GM19397 (cell line): ENCODE measurements around the gene PIEZO2.
"Not testable (repeated sequence)": the region's sequence is repeated elsewhere in the genome, so short reads cannot be mapped to it uniquely, and the experiment has no call there.

Experiments
- ATAC-seq: cut with Tn5 transposase; IDR thresholded peaks from one replicate; pipeline ENCODE4 v1.9.1; 2021; ENCODE audit warnings: mild to moderate bottlenecking, moderate library complexity; ENCODE audit not compliant: unreplicated experiment

PIEZO2 gene

DNA sequence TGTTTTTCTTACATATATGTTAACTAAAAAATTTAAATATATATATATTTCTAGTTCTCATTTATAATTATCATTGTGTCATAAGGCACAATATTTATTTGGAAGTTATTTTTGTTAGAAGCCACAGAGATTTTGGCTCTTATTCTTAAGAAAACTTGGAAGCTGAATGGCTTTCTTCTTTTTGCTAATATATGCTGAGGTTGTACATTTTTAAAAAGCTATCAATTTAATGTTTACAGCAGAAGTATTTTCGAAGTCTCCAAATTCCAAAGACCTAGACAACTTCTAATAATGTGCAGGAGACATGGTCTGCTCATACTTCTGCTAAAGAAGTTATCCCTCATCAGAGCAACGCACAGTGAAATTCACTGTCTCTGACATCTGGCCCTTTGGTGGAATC lies 3.7 kb upstream of the PIEZO2 start:
- no peak for ATAC-seq

DNA sequence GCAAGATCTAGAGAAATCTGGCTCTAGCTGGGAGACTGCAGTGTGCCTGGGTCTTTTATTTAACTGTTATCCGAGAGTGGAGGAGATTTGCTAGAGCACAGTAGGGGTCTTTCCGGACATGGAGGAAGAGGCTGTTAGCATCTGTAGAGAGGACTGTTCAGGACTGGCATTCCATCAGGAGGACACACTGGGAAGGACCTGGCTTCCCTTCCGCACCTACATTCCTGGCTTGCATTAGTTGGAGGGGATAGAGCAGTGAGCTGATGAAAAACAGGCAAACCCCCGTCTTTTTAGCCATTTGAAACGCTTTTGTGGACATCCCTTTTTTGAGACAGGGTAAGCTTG lies 874 bp upstream of the PIEZO2 start:
- ATAC-seq: no peak

DNA sequence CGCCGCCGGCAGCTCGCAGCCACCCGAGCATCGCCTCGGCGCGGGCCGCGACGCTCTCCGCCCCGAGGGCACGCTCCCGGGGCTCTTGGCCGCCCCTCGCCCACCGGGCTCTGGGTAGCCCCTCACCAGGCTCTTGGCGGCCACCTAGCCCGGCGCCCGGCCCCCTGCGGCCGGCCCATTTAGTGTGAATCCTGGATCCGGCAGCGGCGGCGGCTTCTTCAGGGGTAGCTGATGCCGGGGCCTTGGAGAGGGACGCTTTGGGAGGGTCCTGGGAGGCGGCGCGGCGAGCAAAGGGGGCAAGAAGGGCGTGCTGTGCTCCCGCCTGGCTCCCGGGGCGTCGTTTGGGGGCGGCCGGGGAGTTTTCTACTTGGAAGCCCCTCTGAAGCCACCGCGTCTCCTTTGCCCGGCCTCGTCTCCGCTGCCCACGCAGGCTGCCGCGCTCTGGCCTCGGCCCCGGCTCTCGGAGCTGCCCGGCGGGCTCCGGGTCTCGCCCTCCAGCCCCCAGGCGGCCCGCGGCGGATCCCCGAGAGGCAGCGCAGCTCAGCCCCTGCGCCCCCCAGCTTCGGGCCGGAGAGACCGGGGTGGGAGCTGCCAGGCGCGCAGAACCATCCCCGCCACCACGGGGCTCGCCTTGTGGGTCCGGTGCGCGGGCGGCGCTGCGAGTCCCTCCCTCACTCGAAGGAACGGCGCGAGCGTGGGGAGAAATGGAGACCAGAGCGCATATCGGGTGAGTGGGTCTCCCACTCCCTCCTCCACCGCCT lies 509 bp downstream of the PIEZO2 start:
- no peak for ATAC-seq

DNA sequence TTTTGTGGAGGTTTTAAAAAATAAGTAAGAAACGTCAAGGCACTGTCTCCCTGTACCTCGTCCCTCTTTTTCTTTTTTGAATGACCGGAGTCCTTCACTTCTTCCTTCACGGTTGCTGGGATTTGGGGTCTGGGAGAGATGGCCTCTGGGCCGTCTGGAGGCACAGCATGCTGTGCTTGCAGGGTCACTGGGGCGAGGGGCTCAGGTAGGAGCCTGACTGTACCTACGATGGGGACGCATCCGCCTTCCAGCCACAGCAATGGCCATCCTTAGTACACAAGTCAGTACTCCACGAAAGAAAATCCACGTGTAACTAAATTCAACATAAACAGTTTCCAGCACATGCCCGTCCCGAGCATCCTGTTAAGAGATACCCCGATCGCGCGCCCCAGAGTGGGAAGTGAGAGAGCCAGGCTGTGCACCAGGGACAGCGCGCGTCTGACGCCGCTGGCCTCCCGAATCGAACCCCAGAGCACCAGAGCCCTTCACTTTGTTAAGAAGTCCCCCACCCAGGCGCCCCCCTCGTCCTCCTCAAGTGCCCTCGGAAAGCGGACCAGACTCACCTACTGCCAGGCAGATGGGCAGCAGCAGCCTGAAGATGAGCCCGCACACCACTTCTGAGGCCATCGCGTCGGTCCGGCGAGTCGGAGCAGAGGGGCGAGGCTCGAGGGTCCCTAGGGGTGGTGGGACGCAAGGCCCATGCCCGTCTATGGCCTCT lies 1.2 kb downstream of the PIEZO2 start:
- no peak for ATAC-seq

DNA sequence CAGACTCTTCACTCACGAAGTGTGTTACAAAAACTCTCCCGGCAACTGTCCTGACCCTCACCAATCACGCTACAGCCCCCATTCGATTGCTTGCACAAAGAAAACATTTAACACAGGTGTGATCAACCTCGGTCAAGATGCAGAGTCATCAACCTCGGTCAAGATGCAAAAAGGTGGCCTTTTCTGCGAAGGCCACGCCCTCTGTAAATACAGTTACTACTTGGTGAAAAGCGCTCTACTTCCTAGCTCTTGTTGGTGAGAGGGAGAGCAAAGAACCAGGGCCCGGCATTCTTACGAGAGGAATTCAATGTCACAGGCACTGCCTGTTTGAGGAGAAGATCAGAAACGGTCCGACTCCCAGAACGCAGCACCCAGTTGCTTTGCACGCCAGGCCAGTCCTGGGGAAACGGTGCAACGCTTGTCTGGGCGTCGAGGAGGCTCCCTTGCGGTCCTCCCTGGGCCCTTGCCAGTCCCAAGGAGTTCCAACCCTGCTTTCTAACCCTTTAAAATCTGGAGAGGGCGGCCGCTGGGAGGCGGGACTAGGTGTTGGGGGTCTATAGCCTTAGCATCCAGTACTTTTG lies 1.9 kb downstream of the PIEZO2 start:
- ATAC-seq: no peak

DNA sequence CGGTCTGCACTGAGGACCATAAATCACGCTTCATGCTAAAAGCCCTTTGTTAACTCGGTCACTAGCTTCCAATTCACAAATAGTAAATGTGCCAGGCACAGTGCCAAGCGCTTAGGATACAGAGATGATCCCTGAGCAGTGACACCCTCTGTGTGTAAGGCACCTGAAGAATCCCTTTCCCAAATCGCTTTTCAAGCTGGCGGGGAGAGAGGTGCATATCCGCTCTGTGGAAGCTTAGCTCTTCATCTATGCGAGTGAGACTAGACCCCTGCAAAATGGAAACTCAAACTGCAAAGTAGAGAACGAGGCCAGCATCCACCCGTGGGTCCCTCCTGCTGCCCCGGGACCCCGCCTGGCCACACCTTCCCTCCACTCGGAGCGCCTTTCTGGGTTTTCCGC lies 2.4 kb downstream of the PIEZO2 start:
- no peak for ATAC-seq

DNA sequence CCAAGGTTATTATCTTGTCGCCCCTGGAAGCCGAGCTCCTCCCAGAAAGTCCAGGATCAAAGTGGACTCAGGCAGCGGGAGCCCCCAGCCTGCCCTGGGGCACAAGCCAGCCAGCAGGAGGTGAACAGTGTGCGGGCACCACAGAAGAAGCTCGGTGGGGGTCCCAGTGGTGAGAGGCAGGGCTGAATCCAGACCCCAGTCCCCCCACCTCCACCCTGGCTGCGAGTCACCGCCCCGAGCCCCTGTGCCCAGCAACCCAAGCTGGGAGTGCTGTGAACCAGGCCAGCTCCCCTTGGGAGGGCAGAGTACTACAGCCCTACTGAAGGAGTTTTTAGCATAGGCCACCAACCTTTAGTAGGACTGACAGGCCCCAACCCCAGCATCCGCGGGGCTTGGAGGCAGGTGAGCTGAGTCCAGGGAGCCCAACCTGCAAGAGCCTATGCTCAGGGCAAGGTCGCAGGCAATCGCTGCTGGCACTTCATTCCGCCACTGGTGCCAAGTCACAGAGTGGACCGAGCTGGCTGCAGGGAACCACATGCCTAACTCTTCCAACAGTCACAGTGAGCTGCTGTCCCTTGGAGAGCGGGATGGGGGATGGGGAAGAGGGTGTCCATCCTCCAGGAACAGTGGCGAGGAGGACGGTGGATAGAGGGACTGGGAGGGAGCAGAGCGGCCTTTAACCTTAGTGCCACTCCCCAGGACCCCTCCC lies 3.0 kb downstream of the PIEZO2 start:
- no peak for ATAC-seq

DNA sequence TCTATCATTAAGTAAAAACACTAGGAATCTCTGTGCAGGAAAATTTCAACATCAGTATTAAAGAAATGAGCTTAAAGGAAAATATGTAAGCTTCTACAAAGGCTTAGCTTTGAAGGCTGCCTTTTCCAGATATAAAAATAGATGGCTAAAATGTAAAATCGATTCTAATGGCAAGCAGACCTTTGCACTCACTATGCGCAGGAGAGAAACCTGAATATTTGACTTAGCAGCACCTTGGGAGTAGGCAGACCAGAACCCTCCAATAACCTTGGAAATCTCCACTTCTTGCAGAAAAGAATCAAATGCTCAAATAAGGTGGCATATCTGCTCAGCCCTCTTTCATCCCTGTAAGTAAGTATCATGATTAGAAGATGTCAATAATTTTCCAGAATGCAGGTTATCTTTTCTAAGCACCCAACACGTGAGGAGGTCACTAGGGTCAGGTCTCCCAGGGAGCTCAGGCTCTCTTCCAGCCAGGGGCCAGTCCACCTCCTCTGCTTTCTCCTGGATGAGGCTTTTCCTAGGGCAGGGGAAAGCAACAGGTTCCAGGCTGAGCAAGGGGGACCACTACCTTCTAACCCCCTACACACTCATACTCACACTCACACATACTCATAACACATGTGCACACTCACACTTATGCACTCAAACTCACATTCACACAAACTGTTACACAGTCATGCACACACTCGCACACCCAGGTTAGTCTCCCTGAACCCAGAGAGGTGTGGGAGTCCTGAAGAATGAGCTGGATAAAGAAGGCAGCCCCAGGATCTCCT lies 3.8 kb downstream of the PIEZO2 start:
- no peak for ATAC-seq

DNA sequence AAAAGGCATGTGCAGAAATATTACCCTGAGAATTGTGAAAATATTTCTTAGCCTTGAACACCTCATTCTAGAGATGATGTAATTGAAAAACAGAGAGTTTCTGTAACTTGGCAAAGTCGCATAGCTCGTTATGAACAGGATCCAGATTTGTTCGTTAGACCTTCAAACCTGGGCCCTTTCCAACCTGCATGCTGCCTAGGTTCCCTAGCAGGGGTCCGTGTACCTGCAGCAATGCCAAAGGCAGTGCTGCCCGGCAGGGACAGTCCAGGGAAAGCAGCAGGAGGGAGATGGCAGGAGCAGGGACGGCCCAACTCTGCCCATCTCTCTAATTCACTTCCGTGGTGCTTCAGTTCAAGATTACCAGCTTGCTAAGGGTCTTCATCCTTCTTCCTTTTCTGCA lies 12.0 kb downstream of the PIEZO2 start:
- ATAC-seq: no peak

DNA sequence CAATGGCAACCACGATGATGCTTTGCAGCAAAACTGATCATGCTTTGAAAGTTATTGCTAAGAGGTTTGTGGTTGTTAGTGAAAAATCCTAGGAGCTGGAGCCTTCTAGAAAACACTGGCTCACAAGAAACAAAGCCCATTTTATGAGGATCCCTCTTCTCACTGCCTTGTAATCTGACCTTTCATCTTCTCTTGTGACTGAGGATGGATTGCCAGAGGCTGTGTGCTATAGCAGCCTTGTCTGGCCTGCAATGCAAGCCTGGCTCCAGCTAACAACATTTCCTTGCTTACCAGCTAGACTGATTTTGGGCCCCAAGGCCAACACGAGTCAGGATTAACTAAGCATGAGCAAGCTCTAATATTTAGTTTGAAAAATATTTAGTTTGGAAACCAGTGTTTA lies 13.1 kb downstream of the PIEZO2 start:
- no peak for ATAC-seq

DNA sequence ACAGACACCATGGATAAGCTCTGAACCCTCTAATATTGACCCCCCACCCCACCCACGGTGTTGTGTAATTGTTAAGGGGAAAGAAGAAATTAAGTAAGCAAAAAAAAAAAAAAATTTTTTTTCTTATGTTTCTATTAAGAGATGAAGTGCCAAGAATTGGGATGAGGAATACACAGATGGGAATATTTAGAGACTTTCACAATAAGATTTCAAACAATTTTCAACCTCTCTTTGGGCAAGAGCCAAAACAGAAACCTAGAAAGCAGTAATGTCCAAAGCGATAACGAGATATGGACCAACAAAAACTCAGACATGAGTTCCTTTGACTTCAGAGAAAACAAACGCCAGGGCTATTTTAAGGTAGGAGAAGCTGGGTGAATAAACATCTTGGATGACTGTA lies 14.4 kb downstream of the PIEZO2 start:
- ATAC-seq: no peak

DNA sequence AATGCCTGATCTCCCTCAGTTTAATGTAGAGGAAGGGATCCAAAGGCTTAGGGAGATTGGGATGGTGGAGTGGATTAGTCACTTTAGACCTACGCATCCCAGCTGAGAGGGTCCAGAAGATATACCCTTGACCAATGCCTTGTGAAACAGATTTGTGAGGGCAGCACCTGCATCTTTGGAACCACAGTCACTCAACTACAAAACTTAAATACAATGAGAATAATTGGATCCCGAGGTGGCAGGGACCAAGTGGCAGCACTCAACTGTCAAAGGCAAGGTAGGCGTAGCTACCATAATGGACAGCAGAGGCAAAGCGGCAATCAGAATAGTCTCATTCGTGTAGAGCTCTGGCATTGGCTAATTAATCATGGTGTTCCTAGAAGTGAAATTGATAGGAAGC lies 20.3 kb downstream of the PIEZO2 start:
- not testable (repeated sequence) for ATAC-seq

DNA sequence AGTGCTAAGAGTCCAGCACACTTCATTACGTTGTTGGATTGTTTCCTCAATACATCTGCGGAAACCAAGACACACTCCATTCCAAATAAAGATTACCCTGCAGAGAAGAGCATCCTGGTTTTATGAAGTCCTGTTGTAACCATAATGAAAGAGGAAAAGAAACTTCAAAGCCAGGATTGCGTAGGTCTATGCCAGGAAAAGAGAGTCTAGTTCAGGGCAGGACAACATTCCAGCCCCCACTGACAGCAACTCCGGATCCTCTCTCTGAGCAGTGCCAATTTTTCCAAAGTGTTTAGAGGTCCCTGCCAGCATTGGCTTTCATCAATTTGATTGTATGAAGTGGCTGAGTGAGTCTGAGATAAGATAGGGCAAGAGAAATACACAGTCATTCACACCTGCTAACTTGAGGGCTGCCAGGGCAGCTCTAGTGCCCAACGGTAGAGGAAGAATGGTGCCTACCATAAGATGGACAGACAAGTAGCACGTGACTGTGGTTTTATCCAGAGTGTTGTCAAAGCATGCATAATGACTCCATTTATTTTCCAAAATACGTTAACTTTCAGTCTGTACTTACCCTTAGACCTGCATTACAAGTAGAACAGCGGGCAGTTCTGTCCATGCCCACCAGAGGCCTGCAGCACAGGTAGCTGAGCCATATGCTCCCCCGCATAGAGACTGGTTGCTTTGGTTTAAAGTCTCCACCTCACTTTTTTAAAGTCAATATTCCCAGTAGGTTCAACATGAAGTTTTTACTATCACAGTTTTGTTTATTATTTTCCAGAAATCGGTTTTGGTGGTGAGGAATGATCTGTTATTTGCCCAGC lies 23.7 kb downstream of the PIEZO2 start:
- no peak for ATAC-seq

DNA sequence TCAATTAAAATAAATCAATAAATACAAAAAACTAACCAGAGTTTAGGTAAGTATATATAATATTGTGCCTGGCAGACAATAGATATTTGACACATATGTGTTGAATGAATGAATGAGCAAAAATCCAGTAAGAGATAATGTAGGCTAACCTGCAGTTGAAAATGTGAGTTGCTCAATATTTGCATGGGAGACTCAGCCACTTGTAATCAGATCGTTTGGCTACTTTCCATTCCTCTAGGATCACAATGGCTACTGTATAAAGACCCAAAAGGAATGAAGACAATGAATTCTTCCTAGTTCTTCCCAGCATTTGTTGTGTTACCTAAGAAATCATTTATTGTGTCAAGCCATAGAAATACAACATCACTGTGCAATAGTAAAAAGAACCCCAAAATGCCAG lies 25.3 kb downstream of the PIEZO2 start:
- ATAC-seq: no peak

DNA sequence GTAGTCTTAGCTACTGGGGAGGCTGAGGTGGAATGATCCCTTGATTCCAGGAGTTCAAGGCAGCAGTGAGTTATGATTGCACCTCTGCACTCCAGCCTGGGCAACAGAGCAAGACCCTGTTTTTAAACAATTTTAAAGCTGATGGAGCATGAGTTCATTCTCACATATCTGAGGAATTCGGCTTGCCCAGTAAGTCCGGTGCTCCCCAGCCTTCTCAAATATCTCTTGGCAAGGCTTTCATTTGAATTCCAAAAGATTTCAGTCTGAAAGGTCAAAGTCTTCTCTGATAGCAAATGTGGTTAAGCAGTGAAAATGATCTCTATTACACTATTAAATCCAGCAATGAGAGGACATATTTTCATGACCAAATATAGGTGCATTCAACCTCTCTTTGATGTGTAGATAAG lies 27.9 kb downstream of the PIEZO2 start:
- no peak for ATAC-seq

DNA sequence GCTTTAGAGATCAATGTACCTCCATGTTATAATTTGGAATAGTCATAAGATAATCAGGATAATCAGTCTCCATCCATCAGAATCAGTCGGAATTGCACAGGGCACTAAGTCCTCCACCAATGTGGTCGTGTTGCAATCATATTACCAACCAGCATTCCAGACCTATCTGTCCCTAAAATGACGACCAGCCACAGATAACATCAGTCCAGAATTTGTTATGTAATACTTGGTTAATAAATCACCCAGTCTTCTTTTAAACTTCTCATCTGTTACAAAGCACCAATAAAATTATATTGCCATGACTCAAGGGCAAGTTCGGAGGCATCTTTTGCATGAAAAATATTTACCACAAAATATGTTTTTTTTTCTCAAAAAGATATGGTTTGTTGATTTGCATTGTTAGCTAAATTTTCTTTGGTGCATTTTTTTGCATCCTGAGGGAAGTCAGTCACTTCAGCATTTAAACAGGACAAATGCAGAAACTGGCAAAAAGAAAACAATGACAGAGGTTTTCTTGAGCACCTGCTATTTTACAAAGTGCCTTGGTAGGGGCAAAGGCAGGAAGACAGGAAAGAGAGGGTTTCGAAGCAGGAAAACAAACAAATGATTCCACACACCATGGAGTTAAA lies 29.3 kb downstream of the PIEZO2 start:
- no peak for ATAC-seq

DNA sequence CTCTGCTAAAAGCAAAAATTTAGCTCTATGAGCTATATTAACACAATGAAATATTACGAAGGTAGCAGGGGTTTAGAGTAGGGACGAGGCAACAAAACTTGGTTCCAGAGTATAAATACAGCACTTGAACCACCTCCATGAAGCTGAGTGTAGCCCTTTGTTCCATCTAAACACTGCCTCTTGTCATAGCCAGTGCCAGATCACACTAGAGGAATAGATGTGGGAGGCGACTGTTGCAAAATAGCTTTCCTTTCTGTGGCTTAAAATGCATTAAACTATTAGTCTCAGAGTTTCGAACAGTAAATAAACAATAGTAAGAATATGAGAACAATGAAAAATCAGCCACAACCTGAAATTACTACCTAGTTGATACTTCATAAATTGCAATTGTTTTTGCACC lies 29.8 kb downstream of the PIEZO2 start:
- ATAC-seq: no peak

DNA sequence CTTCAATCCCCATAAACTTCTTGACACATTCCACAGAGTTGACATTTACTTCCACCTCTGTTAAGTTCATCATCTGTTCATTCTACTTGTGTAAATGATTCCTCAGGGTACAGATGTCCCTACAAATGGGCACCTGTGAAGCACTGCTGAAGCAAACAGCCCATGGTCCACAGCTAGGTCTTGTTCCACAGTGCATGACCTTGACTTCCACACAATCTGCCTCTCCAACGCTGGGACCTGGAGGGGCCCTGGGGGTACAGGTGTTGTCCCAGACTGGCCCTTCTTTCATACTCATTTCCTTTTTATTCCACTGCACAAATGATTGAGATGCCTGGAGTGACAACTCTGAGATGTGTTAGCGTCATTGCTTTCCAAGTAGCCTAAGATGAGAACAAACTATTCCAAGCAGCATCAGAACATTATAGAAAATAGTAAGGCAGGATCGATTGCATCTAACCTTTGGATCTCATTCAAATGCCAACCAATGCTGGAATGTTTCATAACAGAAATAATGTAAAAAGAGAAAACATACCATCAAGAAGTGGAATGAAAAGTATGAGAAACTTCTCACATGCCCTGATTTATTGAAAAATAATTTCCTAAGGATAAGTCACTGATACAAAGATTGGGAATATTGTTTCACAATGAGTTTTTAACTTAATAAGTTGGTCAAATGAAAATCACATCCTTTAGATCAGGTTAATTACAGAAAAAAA lies 31.2 kb downstream of the PIEZO2 start:
- ATAC-seq: no peak

DNA sequence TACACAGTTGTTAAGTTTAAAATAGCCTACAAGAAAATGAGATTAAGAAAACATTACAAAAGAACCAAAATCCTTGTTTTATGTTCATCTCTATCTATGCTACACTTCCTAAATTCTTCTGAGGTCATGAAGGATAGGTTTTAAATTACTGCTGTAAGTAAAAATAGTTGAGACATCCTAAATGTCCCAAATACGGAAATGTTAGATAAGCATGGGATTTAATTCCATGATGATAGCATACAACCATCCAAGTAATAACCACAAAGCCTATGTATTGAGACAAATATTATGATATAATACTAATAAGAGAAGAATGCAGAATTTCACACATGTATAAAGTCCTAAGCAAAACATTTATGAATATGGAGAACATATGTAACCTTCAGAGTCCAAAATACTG lies 34.1 kb downstream of the PIEZO2 start:
- ATAC-seq: no peak
